HCEC 1CT (cell line): ENCODE measurements around the gene DNAAF1.

Experiments
- DNase-seq: peaks from one replicate; pipeline ENCODE4 v3.0.0-alpha.2; 2017

The DNAAF1 gene

GRCh38 chr16:84161801-84162200 lies 16.7 kb downstream of the DNAAF1 start:
- no peak for DNase-seq

- no peak for DNase-seq
Observed at GRCh38 chr16:84165746-84166145, 20.6 kb downstream of the DNAAF1 start.

GRCh38 chr16:84166796-84167695 lies 21.9 kb downstream of the DNAAF1 start:
- no peak for DNase-seq

- no peak for DNase-seq
Observed at GRCh38 chr16:84169765-84170310, 24.7 kb downstream of the DNAAF1 start.

- DNase-seq = no peak
Observed at GRCh38 chr16:84174396-84174795, 29.3 kb downstream of the DNAAF1 start.

GRCh38 chr16:84175350-84176081 lies 30.4 kb downstream of the DNAAF1 start:
- DNase-seq = peak; percentile 60

- DNase-seq = no peak
Observed at GRCh38 chr16:84176192-84177053, 31.3 kb downstream of the DNAAF1 start.

- DNase-seq = peak; percentile 32
Observed at GRCh38 chr16:84177741-84178073, 32.6 kb downstream of the DNAAF1 start.

- no peak for DNase-seq
Observed at GRCh38 chr16:84178146-84178765, 33.1 kb downstream of the DNAAF1 start.

GRCh38 chr16:84178892-84179611 lies 33.9 kb downstream of the DNAAF1 start:
- no peak for DNase-seq

GRCh38 chr16:84179612-84180320 lies 34.7 kb downstream of the DNAAF1 start:
- DNase-seq = no peak

GRCh38 chr16:84180519-84181140 lies 35.5 kb downstream of the DNAAF1 start:
- DNase-seq = no peak

- DNase-seq = no peak
Observed at GRCh38 chr16:84181144-84181915, 36.2 kb downstream of the DNAAF1 start.

- no peak for DNase-seq
Observed at GRCh38 chr16:84182104-84182503, 37.0 kb downstream of the DNAAF1 start.

GRCh38 chr16:84182680-84183571 lies 37.8 kb downstream of the DNAAF1 start:
- no peak for DNase-seq

GRCh38 chr16:84183572-84183875 lies 38.4 kb downstream of the DNAAF1 start:
- DNase-seq = no peak

GRCh38 chr16:84183911-84184591 lies 38.9 kb downstream of the DNAAF1 start:
- no peak for DNase-seq

- DNase-seq = no peak
Observed at GRCh38 chr16:84184775-84185174, 39.7 kb downstream of the DNAAF1 start.
